Measurements from ENCODE around the gene MAP4K4. TPM values are rescaled to one million over a fixed set of nuclear protein-coding genes. Genes with fewer than 3 reads are reported as not detected.
A peak's percentile ranks its signal among the peaks of the same experiment; 100 is the strongest.

The MAP4K4 gene
- total RNA-seq, 1 donor from 2014 or later: 232 TPM

GRCh38 chr2:101787097-101787496, 89.6 kb downstream of the MAP4K4 start:
- H3K36me3 Mint-ChIP-seq (ENCODE audit: low read depth): peaks cover 22% of the 10 kb centered on the region
- H3K27me3 Mint-ChIP-seq: no peaks in the 10 kb centered on the region
- H3K4me1 Mint-ChIP-seq: peaks cover 84% of the 10 kb centered on the region
- no peak for DNase-seq
- intact Hi-C loops (cut with micrococcal nuclease): no loop called here
- ATAC-seq (ENCODE audit: low read depth): no peak
- no peaks in the 10 kb centered on the region for H3K9me3 Mint-ChIP-seq
- H3K27ac Mint-ChIP-seq: peak overlapping the region; percentile 18
- no peak overlapping the region for H3K4me3 Mint-ChIP-seq
- no peak for TF ChIP-seq CTCF (IDR thresholded peaks at IDR 0.05)
- POLR2A ChIA-PET: no interaction called here
- CTCF ChIA-PET: no interaction called here

DNA sequence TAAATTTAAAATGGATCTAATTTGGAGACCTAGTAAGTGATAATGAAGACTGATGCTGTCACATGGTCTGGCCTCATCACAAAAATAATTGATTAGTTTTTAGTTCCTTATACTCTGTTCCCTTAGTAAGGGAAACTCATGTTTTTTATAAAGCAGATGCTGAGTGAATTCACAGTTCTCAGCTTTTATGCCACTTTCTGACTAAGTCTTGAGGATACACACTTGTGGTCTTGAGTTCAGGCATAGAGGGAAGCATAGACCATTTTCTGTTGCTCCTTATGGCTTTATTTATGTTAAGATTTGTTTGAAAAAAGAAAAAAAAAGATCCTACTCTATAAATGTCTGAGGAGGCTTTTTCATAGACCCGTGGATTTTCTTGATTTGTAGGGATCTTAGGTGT, 91.1 kb downstream of the MAP4K4 start:
- ATAC-seq (ENCODE audit: low read depth) (no peak), DNase-seq (no peak)
- H3K4me1 Mint-ChIP-seq: peaks cover 84% of the 10 kb centered on the region
- no peaks in the 10 kb centered on the region for H3K27me3 Mint-ChIP-seq
- H3K36me3 Mint-ChIP-seq (ENCODE audit: low read depth): peaks cover 33% of the 10 kb centered on the region
- no peaks in the 10 kb centered on the region for H3K9me3 Mint-ChIP-seq
- ChIA-PET POLR2A (no interaction called here), CTCF (no interaction called here)
- H3K27ac Mint-ChIP-seq: no peak overlapping the region
- intact Hi-C loops (cut with micrococcal nuclease): no loop called here
- TF ChIP-seq CTCF (IDR thresholded peaks at IDR 0.05): no peak
- no peak overlapping the region for H3K4me3 Mint-ChIP-seq

DNA sequence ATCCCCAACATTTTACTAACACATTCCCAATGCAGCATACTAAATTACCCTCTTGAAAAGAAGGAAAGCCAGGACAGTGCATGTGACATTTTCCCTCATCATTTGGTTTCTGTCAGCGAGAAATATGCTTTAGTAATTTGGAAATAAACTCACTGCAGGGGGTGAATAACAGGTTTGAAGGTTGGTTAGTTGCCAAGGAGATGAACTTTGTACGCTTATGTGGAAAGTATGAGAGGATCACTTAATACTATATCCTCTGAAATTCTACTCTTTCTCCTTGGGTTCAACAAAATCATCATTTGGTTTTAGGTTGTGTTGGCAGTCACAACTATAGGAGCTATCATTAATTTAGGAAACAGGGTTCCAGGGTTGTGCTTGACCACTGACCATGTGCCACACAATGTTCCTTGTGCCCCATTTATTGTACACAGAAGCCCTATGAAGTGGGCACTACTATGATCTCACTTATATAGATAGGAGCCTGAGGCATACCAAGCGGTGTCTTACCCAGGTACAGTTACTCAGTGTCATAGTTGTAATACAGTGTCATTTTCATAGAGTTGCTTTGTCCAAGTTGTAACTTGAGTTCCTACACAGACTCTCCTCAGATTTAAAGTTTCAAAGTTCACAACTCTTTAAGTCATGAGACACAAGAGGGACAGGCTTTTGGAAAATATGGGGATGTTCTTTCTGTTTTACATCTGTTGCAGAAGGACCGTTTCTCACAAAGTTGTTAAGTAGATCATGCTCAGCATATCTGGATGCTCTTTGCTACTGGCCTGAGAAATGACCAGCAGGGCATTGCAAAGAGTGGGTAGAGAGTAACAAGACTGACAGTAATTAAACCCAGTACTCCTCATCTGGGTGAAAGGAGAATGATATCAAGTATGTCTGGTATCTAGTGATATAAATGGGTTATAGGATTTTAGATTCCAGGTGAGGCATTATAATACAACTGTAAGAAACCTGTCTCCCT, 91.8 kb downstream of the MAP4K4 start:
- no peak overlapping the region for H3K27ac Mint-ChIP-seq
- no peak for TF ChIP-seq CTCF (IDR thresholded peaks at IDR 0.05)
- H3K9me3 Mint-ChIP-seq: no peaks in the 10 kb centered on the region
- CTCF ChIA-PET: no interaction called here
- DNase-seq (no peak), ATAC-seq (ENCODE audit: low read depth) (no peak)
- peaks cover 36% of the 10 kb centered on the region for H3K36me3 Mint-ChIP-seq (ENCODE audit: low read depth)
- no peaks in the 10 kb centered on the region for H3K27me3 Mint-ChIP-seq
- POLR2A ChIA-PET: no interaction called here
- H3K4me3 Mint-ChIP-seq: no peak overlapping the region
- peaks cover 82% of the 10 kb centered on the region for H3K4me1 Mint-ChIP-seq
- intact Hi-C loops (cut with micrococcal nuclease): no loop called here

DNA sequence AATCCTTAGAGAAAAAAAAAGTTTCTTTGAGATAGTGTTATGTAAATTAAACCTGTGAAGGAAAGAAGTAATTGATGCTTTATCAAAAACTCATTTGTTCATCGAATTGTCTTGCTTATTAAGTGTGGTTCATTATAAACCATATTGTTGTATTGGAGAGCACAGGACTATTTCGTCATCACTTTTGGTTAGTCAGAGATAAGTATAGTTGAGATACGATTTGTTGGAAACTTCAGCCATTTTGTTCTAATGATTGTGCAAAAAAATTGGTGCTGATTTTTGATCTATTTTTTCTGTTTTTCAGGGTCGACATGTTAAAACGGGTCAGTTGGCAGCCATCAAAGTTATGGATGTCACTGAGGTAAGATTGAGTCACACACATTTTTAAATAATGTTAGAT, 92.9 kb downstream of the MAP4K4 start:
- no peak for TF ChIP-seq CTCF (IDR thresholded peaks at IDR 0.05)
- no peaks in the 10 kb centered on the region for H3K27me3 Mint-ChIP-seq
- H3K36me3 Mint-ChIP-seq (ENCODE audit: low read depth): peaks cover 43% of the 10 kb centered on the region
- POLR2A ChIA-PET: no interaction called here
- no peaks in the 10 kb centered on the region for H3K9me3 Mint-ChIP-seq
- H3K4me3 Mint-ChIP-seq: no peak overlapping the region
- ATAC-seq (ENCODE audit: low read depth): no peak
- no peak overlapping the region for H3K27ac Mint-ChIP-seq
- intact Hi-C loops (cut with micrococcal nuclease): no loop called here
- no peak for DNase-seq
- CTCF ChIA-PET: no interaction called here
- H3K4me1 Mint-ChIP-seq: peaks cover 82% of the 10 kb centered on the region

GRCh38 chr2:101790857-101791256, 93.3 kb downstream of the MAP4K4 start:
- Mint-ChIP-seq H3K27ac (no peak overlapping the region), H3K36me3 (ENCODE audit: low read depth) (peaks cover 45% of the 10 kb centered on the region), H3K4me3 (no peak overlapping the region), H3K9me3 (no peaks in the 10 kb centered on the region), H3K27me3 (no peaks in the 10 kb centered on the region), H3K4me1 (peaks cover 81% of the 10 kb centered on the region)
- TF ChIP-seq CTCF (IDR thresholded peaks at IDR 0.05): no peak
- intact Hi-C loops (cut with micrococcal nuclease): no loop called here
- CTCF ChIA-PET: no interaction called here
- POLR2A ChIA-PET: no interaction called here
- ATAC-seq (ENCODE audit: low read depth): no peak
- no peak for DNase-seq
